ENCODE measurements around the gene NUDC.

Gene NUDC

DNA sequence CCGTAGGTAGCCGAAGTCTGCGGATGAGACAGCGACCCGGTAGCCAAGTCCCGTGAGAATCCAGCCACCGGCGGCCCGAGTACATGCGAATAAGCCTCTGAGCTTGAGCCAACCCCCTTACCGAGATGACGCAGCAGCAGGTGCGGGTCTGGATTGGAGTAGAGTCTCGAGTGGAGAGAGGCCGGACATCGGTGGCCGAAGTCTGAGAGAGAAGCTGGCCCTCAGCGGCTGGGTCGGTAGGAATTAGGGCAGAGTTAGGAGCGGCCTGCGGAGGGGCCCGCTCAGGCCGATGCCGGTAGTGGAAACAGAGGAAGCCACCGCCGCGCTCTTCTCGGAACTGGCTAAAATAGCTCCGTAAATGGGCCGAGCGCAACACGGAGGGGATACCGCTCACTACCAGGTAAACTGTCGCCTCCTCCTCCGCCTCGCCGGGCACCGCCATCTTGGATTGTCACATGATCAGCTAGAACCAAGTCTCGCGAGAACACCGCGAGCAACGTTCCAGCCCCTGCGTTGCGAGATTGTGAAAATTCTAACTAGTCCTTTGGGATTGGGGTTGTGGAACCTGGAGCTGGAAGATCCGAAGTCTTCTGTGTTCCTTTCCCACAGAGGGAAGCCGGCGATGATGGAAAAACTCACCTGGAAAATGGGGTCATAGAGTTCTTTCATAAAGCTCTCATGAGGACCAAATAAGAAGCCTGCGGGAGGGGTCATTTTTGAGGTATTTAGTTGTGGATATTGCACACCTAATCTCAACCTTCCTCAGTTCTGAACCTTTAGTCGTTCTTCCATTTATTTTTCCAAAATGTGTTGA, 21.3 kb upstream of the NUDC start, which contains the start of gene GPATCH3 (continued):
- TF ChIP-seq ZNF416 (tag by site-specific recombination; IDR thresholded peaks at IDR 0.05) (no peak), ZNF830 (tag by site-specific recombination; IDR thresholded peaks at IDR 0.05; ENCODE audit: low read depth) (no peak), SALL2 (tag by site-specific recombination; IDR thresholded peaks at IDR 0.05; ENCODE audit: borderline replicate concordance) (no peak), ZNF37A (tag by site-specific recombination; IDR thresholded peaks at IDR 0.05) (no peak), ZNF404 (tag by site-specific recombination; IDR thresholded peaks at IDR 0.05) (no peak), ZNF785 (tag by site-specific recombination; IDR thresholded peaks at IDR 0.05) (0 out of 2 replicates have a peak, but pooled peaks have one; percentile 33), ZFP37 (tag by site-specific recombination; IDR thresholded peaks at IDR 0.05) (peak; percentile 92; the same call in 1 of the 2 replicates), ZNF501 (tag by site-specific recombination; IDR thresholded peaks at IDR 0.05) (peak; percentile 91), ZNF658 (tag by site-specific recombination; IDR thresholded peaks at IDR 0.05) (no peak), ZNF423 (tag by site-specific recombination; IDR thresholded peaks at IDR 0.05) (0 out of 2 replicates have a peak, but pooled peaks have one; percentile 17), ZNF175 (tag by site-specific recombination; IDR thresholded peaks at IDR 0.05) (no peak), GLI4 (tag by site-specific recombination; IDR thresholded peaks at IDR 0.05) (no peak), SETDB1 (IDR thresholded peaks at IDR 0.05; ENCODE audit: insufficient read length, low read length) (no peak), ZNF169 (tag by site-specific recombination; IDR thresholded peaks at IDR 0.05) (no peak), ZNF530 (tag by site-specific recombination; IDR thresholded peaks at IDR 0.05; ENCODE audit: low read depth) (no peak), KLF7 (tag by site-specific recombination; IDR thresholded peaks at IDR 0.05; ENCODE audit: borderline replicate concordance) (no peak), ZNF514 (tag by site-specific recombination; IDR thresholded peaks at IDR 0.05) (no peak), OVOL3 (tag by site-specific recombination; IDR thresholded peaks at IDR 0.05) (no peak; the same call in 1 of the 2 replicates), ZSCAN16 (tag by site-specific recombination; IDR thresholded peaks at IDR 0.05) (no peak), YY2 (tag by site-specific recombination; IDR thresholded peaks at IDR 0.05) (peak; percentile 98), ZIC2 (tag by site-specific recombination; IDR thresholded peaks at IDR 0.05) (no peak), ZSCAN23 (tag by site-specific recombination; IDR thresholded peaks at IDR 0.05) (peak; percentile 78; the same call in 1 of the 2 replicates)
- TF ChIP-seq, protein P1, sequence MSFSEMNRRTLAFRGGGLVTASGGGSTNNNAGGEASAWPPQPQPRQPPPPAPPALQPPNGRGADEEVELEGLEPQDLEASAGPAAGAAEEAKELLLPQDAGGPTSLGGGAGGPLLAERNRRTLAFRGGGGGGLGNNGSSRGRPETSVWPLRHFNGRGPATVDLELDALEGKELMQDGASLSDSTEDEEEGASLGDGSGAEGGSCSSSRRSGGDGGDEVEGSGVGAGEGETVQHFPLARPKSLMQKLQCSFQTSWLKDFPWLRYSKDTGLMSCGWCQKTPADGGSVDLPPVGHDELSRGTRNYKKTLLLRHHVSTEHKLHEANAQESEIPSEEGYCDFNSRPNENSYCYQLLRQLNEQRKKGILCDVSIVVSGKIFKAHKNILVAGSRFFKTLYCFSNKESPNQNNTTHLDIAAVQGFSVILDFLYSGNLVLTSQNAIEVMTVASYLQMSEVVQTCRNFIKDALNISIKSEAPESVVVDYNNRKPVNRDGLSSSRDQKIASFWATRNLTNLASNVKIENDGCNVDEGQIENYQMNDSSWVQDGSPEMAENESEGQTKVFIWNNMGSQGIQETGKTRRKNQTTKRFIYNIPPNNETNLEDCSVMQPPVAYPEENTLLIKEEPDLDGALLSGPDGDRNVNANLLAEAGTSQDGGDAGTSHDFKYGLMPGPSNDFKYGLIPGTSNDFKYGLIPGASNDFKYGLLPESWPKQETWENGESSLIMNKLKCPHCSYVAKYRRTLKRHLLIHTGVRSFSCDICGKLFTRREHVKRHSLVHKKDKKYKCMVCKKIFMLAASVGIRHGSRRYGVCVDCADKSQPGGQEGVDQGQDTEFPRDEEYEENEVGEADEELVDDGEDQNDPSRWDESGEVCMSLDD (tag by site-specific recombination; IDR thresholded peaks at IDR 0.05): no peak
- TF ChIP-seq, protein P2, sequence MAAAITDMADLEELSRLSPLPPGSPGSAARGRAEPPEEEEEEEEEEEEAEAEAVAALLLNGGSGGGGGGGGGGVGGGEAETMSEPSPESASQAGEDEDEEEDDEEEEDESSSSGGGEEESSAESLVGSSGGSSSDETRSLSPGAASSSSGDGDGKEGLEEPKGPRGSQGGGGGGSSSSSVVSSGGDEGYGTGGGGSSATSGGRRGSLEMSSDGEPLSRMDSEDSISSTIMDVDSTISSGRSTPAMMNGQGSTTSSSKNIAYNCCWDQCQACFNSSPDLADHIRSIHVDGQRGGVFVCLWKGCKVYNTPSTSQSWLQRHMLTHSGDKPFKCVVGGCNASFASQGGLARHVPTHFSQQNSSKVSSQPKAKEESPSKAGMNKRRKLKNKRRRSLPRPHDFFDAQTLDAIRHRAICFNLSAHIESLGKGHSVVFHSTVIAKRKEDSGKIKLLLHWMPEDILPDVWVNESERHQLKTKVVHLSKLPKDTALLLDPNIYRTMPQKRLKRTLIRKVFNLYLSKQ (tag by site-specific recombination; IDR thresholded peaks at IDR 0.05; ENCODE audit: borderline replicate concordance): no peak
- TF ChIP-seq, protein P3, sequence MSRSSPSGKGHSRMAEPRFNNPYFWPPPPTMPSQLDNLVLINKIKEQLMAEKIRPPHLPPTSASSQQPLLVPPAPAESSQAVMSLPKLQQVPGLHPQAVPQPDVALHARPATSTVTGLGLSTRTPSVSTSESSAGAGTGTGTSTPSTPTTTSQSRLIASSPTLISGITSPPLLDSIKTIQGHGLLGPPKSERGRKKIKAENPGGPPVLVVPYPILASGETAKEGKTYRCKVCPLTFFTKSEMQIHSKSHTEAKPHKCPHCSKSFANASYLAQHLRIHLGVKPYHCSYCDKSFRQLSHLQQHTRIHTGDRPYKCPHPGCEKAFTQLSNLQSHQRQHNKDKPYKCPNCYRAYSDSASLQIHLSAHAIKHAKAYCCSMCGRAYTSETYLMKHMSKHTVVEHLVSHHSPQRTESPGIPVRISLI (tag by site-specific recombination; IDR thresholded peaks at IDR 0.05): no peak
- TF ChIP-seq, protein P4, sequence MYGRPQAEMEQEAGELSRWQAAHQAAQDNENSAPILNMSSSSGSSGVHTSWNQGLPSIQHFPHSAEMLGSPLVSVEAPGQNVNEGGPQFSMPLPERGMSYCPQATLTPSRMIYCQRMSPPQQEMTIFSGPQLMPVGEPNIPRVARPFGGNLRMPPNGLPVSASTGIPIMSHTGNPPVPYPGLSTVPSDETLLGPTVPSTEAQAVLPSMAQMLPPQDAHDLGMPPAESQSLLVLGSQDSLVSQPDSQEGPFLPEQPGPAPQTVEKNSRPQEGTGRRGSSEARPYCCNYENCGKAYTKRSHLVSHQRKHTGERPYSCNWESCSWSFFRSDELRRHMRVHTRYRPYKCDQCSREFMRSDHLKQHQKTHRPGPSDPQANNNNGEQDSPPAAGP (tag by site-specific recombination; IDR thresholded peaks at IDR 0.05): peak; percentile 81
- TF ChIP-seq, protein P5, sequence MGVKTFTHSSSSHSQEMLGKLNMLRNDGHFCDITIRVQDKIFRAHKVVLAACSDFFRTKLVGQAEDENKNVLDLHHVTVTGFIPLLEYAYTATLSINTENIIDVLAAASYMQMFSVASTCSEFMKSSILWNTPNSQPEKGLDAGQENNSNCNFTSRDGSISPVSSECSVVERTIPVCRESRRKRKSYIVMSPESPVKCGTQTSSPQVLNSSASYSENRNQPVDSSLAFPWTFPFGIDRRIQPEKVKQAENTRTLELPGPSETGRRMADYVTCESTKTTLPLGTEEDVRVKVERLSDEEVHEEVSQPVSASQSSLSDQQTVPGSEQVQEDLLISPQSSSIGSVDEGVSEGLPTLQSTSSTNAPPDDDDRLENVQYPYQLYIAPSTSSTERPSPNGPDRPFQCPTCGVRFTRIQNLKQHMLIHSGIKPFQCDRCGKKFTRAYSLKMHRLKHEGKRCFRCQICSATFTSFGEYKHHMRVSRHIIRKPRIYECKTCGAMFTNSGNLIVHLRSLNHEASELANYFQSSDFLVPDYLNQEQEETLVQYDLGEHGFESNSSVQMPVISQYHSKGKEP (tag by site-specific recombination; IDR thresholded peaks at IDR 0.05): 0 out of 2 replicates have a peak, but pooled peaks have one; percentile 40
- TF ChIP-seq, protein P6, sequence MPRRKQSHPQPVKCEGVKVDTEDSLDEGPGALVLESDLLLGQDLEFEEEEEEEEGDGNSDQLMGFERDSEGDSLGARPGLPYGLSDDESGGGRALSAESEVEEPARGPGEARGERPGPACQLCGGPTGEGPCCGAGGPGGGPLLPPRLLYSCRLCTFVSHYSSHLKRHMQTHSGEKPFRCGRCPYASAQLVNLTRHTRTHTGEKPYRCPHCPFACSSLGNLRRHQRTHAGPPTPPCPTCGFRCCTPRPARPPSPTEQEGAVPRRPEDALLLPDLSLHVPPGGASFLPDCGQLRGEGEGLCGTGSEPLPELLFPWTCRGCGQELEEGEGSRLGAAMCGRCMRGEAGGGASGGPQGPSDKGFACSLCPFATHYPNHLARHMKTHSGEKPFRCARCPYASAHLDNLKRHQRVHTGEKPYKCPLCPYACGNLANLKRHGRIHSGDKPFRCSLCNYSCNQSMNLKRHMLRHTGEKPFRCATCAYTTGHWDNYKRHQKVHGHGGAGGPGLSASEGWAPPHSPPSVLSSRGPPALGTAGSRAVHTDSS (tag by site-specific recombination; IDR thresholded peaks at IDR 0.05): no peak; the same call in 1 of the 2 replicates
